DND-41 (cell line): Measurements from ENCODE around the gene TRIM47.

ENCODE experiments used
- ATAC-seq: fragments of 200-7000 bp; cut with Tn5 transposase; 3 replicates; pipeline ENCODE4 v1.9.1; 2021; ENCODE audit warnings: low read depth; ENCODE audit not compliant: insufficient read depth
- DNase-seq: peaks from one replicate; pipeline ENCODE4 v3.0.0-alpha.2; 2020
- H2AFZ ChIP-seq: 2 replicates; pipeline ENCODE4 v1.6.0; 2012; ENCODE audit warnings: low read depth, low read length
- H3K27ac ChIP-seq: 2 replicates; pipeline ENCODE4 v1.5.1; 2012; ENCODE audit warnings: low read length, inconsistent platforms
- H3K27me3 ChIP-seq: fragments of 200-600 bp; sonication (generic); 2 replicates; pipeline ENCODE4 v1.6.0; 2012; ENCODE audit warnings: low read length, mild to moderate bottlenecking, inconsistent platforms; ENCODE audit not compliant: insufficient read depth, poor library complexity
- H3K36me3 ChIP-seq: 2 replicates; pipeline ENCODE4 v1.5.1; 2012; ENCODE audit warnings: low read length, inconsistent platforms; ENCODE audit not compliant: insufficient read depth
- H3K4me1 ChIP-seq: 2 replicates; pipeline ENCODE4 v1.5.1; 2012; ENCODE audit warnings: mild to moderate bottlenecking, low read length; ENCODE audit not compliant: insufficient read depth
- H3K4me2 ChIP-seq: 2 replicates; pipeline ENCODE4 v1.6.0; 2012; ENCODE audit warnings: mild to moderate bottlenecking, moderate library complexity, low read length, inconsistent platforms; ENCODE audit not compliant: insufficient read depth
- H3K4me3 ChIP-seq, 2 experiments: fragments of 200-600 bp in 1 of 2; shearing (Covaris generic) in 1 of 2; 2 replicates each; pipeline ENCODE4 v1.5.1; 2012 to 2016; ENCODE audit warnings: inconsistent platforms in 2 of 2, low read length in 2 of 2, mild to moderate bottlenecking in 2 of 2, low read depth in 1 of 2, moderate library complexity in 1 of 2
- H3K79me2 ChIP-seq: 2 replicates; pipeline ENCODE4 v1.6.0; 2012; ENCODE audit warnings: low read length, inconsistent platforms; ENCODE audit not compliant: insufficient read depth
- H3K9ac ChIP-seq: 2 replicates; pipeline ENCODE4 v1.6.0; 2012; ENCODE audit warnings: low read depth, mild to moderate bottlenecking, inconsistent platforms, low read length, moderate library complexity
- H3K9me3 ChIP-seq: 2 replicates; pipeline ENCODE4 v1.5.1; 2012; ENCODE audit warnings: low read length, moderate library complexity, mild to moderate bottlenecking, inconsistent platforms; ENCODE audit not compliant: insufficient read depth, severe bottlenecking
- H4K20me1 ChIP-seq: 2 replicates; pipeline ENCODE4 v1.6.0; 2012; ENCODE audit warnings: low read length; ENCODE audit not compliant: insufficient read depth
- EZH2 ChIP-seq: IDR thresholded peaks from 3 replicates; pipeline ENCODE4 v1.6.1; 2012; ENCODE audit warnings: borderline replicate concordance, low read depth, mild to moderate bottlenecking, moderate library complexity, low read length, inconsistent platforms; ENCODE audit not compliant: severe bottlenecking
- TF ChIP-seq, protein P1 (sequence below): IDR thresholded peaks from 2 replicates; pipeline ENCODE4 v1.5.1; 2012; ENCODE audit warnings: borderline replicate concordance, low read length, moderate library complexity, mild to moderate bottlenecking; ENCODE audit not compliant: poor library complexity, severe bottlenecking; ENCODE audit errors: extremely low read depth

Gene TRIM47

GRCh38 chr17:75844530-75845057 lies 33.8 kb downstream of the TRIM47 start:
- Histone ChIP-seq H3K36me3 (peaks cover 50% of the 10 kb centered on the region), H3K9me3 (no peaks in the 10 kb centered on the region), H3K4me3 (0 out of 4 replicates have a peak overlapping the region, but pooled peaks of 1 of the 2 experiments have one; percentile 98), H3K27me3 (no peaks in the 10 kb centered on the region), H3K9ac (peak overlapping the region; percentile 93), H3K4me1 (peaks cover 29% of the 10 kb centered on the region), H4K20me1 (no peaks in the 10 kb centered on the region), H3K79me2 (peaks cover 18% of the 10 kb centered on the region), H3K4me2 (peak overlapping the region; percentile 96), H2AFZ (peak overlapping the region; percentile 95; the same call in 1 of the 2 replicates), H3K27ac (peak overlapping the region; percentile 97)
- TF ChIP-seq EZH2, result no peak
- TF ChIP-seq, protein P1, sequence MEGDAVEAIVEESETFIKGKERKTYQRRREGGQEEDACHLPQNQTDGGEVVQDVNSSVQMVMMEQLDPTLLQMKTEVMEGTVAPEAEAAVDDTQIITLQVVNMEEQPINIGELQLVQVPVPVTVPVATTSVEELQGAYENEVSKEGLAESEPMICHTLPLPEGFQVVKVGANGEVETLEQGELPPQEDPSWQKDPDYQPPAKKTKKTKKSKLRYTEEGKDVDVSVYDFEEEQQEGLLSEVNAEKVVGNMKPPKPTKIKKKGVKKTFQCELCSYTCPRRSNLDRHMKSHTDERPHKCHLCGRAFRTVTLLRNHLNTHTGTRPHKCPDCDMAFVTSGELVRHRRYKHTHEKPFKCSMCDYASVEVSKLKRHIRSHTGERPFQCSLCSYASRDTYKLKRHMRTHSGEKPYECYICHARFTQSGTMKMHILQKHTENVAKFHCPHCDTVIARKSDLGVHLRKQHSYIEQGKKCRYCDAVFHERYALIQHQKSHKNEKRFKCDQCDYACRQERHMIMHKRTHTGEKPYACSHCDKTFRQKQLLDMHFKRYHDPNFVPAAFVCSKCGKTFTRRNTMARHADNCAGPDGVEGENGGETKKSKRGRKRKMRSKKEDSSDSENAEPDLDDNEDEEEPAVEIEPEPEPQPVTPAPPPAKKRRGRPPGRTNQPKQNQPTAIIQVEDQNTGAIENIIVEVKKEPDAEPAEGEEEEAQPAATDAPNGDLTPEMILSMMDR, result no peak
- DNase-seq (no peak), ATAC-seq (no peak)

DNA sequence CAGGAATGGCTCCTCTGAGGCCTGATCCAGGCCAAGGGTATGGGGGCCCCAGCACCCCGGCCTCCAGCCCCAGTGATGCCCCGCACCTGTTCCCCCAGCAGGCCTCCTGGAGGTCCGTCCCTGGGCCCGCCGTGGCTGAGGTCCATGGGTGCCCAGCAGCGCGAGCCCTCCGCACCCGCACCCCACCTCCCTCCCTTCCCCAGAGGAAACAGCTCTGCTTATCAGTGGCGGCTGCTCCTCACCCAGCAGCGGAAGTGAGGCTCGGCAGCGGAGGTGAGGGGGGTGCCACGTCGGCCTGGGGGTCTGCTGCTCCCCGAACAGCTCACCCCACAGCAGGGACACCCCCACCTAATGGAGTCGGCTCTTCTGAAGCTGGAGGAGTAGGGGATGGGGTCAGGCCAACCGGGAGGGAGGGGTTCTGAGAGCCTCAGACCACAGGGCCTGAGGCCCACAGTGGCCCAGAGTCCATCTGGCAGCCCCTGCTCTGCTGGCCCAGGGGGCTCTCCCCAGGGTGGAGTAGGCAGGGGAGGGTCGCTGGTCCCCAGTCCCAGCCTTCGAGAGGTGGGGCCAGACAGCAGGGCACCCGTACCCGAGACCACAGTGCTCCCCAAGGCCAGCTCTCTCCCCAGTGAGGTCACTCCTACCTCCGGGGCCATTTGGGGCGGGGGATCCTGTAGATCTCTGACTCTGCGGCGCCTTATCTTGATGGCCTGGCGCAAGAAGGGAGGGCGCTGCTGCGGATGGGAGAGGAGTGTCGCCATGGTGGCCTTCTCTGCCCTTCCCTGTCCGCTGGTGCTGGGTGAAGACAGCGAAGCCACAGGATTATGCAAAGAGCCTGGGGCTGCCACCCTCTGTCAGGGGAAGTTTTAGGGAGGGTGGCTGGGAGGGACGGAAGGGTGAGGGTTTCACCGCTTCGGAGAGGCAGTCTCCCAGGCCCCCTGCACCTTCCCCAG lies 34.5 kb downstream of the TRIM47 start, which contains the start of gene UNC13D:
Gene UNC13D, minus strand, starts transcription at position 828 of the 953 bp plus-strand sequence. Its CDS starts 67 bp downstream, at position 761.
- DNase-seq (peak; percentile 82), ATAC-seq (peak; percentile 88)
- Histone ChIP-seq H3K9me3 (no peaks in the 10 kb centered on the region), H3K36me3 (peaks cover 44% of the 10 kb centered on the region), H3K4me3 (peak within 1 kb of the TSS; percentile 66 to 98), H2AFZ (peak within 1 kb of the TSS; percentile 95), H3K4me2 (peak within 1 kb of the TSS; percentile 96), H3K27ac (peak within 1 kb of the TSS; percentile 97), H3K27me3 (no peaks in the 10 kb centered on the region), H3K4me1 (peaks cover 29% of the 10 kb centered on the region), H3K9ac (peak within 1 kb of the TSS; percentile 93), H3K79me2 (peaks cover 18% of the 10 kb centered on the region), H4K20me1 (no peaks in the 10 kb centered on the region)
- TF ChIP-seq, protein P1, result no peak
- no peak for TF ChIP-seq EZH2

DNA sequence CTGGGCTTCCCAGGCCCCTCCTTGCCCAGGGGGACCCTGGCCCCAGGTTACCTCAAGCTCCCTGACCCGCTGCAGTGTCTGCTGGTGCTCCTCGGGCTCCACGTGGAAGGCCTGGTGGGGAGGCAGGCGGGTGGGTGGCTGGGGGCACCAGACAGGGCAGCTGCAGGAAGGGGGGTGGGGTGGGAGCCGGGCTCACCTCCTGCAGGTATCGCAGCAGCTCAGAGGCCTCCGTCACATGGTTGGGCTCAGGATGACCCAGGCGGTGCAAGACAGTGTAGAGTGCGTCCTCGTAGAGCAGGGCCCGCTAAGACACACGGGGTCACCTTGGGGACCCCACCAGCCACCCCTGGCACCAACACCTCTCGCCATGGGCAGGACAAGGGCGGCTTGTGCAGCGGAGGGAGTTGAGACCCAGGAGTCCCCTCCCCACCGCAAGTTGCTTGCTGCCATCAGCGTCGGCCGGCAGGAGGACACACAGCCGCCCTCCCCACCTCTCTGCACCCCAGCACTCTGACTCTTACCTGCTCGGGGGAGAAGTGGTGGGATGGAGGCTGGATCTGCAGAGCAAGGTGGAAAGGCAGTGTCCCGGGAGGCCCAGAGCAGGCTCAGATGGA lies 35.3 kb downstream of the TRIM47 start:
- ATAC-seq (peak; percentile 44), DNase-seq (no peak)
- Histone ChIP-seq H3K9ac (peak overlapping the region; percentile 93), H4K20me1 (no peaks in the 10 kb centered on the region), H3K4me1 (peaks cover 29% of the 10 kb centered on the region), H3K9me3 (no peaks in the 10 kb centered on the region), H3K4me2 (peak overlapping the region; percentile 96), H3K27me3 (no peaks in the 10 kb centered on the region), H2AFZ (peak overlapping the region; percentile 95), H3K36me3 (peaks cover 41% of the 10 kb centered on the region), H3K4me3 (peak overlapping the region; percentile 66 to 98), H3K79me2 (peaks cover 18% of the 10 kb centered on the region), H3K27ac (peak overlapping the region; percentile 97)
- TF ChIP-seq EZH2, result no peak
- TF ChIP-seq, protein P1, result peak; percentile 42
